Neural progenitor cell (in vitro differentiated cells): ENCODE data around the gene GGT7.

Source experiments
- EZH2phosphoT487 ChIP-seq: fragments of 200-600 bp; sonication (generic); IDR thresholded peaks from 2 replicates; pipeline ENCODE4 v1.6.1; 2017; ENCODE audit warnings: antibody characterized with exemption
- TF ChIP-seq, protein P1 (sequence below): fragments of 200-600 bp; sonication (generic); IDR thresholded peaks from 2 replicates; pipeline ENCODE4 v1.5.1; 2017; ENCODE audit warnings: antibody characterized with exemption, mild to moderate bottlenecking

DNA sequence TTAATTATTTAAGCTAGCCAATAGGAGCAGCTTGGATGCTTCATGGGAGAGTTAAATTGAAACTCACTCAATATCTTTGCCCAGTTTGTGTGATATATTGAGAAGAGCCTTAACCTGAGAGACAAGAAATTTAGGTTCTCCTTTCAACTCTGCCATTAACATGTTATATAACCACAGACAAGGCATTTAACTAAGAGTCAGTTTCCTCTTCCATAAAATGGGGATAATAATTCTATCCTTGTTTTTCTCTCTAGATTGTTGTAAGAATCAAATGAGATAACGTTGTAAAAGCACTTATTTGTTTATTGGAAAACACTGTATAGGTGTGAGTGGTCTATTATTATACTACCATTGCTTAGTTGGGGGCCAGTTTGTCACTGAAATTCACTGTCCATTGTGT is 11.6 kb upstream of the GGT7 start:
- TF ChIP-seq, protein P1, sequence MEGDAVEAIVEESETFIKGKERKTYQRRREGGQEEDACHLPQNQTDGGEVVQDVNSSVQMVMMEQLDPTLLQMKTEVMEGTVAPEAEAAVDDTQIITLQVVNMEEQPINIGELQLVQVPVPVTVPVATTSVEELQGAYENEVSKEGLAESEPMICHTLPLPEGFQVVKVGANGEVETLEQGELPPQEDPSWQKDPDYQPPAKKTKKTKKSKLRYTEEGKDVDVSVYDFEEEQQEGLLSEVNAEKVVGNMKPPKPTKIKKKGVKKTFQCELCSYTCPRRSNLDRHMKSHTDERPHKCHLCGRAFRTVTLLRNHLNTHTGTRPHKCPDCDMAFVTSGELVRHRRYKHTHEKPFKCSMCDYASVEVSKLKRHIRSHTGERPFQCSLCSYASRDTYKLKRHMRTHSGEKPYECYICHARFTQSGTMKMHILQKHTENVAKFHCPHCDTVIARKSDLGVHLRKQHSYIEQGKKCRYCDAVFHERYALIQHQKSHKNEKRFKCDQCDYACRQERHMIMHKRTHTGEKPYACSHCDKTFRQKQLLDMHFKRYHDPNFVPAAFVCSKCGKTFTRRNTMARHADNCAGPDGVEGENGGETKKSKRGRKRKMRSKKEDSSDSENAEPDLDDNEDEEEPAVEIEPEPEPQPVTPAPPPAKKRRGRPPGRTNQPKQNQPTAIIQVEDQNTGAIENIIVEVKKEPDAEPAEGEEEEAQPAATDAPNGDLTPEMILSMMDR: no peak
- TF ChIP-seq EZH2phosphoT487: no peak
